ENCODE measurements around the gene APP.

The APP gene

GRCh38 chr21:25986928-25987327 is 183.6 kb downstream of the APP start:
- no peaks in the 10 kb centered on the region for H3K36me3 ChIP-seq (ENCODE audit: insufficient read depth, low read length)
- TF ChIP-seq EZH2 (IDR thresholded peaks at IDR 0.05; ENCODE audit: borderline replicate concordance, low read depth, low read length, severe bottlenecking): no peak
- TF ChIP-seq, protein P1, sequence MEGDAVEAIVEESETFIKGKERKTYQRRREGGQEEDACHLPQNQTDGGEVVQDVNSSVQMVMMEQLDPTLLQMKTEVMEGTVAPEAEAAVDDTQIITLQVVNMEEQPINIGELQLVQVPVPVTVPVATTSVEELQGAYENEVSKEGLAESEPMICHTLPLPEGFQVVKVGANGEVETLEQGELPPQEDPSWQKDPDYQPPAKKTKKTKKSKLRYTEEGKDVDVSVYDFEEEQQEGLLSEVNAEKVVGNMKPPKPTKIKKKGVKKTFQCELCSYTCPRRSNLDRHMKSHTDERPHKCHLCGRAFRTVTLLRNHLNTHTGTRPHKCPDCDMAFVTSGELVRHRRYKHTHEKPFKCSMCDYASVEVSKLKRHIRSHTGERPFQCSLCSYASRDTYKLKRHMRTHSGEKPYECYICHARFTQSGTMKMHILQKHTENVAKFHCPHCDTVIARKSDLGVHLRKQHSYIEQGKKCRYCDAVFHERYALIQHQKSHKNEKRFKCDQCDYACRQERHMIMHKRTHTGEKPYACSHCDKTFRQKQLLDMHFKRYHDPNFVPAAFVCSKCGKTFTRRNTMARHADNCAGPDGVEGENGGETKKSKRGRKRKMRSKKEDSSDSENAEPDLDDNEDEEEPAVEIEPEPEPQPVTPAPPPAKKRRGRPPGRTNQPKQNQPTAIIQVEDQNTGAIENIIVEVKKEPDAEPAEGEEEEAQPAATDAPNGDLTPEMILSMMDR (IDR thresholded peaks at IDR 0.05; ENCODE audit: borderline replicate concordance, extremely low read depth, low read length, poor library complexity, severe bottlenecking): no peak
- no peaks in the 10 kb centered on the region for H3K4me1 ChIP-seq (ENCODE audit: insufficient read depth, low read length)
- no peaks in the 10 kb centered on the region for H3K9me3 ChIP-seq (ENCODE audit: insufficient read depth, low read length, severe bottlenecking)
- H3K27ac ChIP-seq (ENCODE audit: low read length): no peak overlapping the region
- no peak overlapping the region for H3K4me2 ChIP-seq (ENCODE audit: insufficient read depth, low read length)
- DNase-seq (no peak), ATAC-seq (ENCODE audit: insufficient read depth, low read depth) (no peak)
- no peak overlapping the region for H3K4me3 ChIP-seq (ENCODE audit: low read depth in 1 of 2, low read length in 2 of 2)
- no peak overlapping the region for H3K9ac ChIP-seq (ENCODE audit: low read depth, low read length)
- H3K79me2 ChIP-seq (ENCODE audit: insufficient read depth, low read length): no peaks in the 10 kb centered on the region
- H2AFZ ChIP-seq (ENCODE audit: low read depth, low read length): no peak overlapping the region
- no peaks in the 10 kb centered on the region for H3K27me3 ChIP-seq (ENCODE audit: insufficient read depth, low read length, poor library complexity)
- no peaks in the 10 kb centered on the region for H4K20me1 ChIP-seq (ENCODE audit: insufficient read depth, low read length)

DNA sequence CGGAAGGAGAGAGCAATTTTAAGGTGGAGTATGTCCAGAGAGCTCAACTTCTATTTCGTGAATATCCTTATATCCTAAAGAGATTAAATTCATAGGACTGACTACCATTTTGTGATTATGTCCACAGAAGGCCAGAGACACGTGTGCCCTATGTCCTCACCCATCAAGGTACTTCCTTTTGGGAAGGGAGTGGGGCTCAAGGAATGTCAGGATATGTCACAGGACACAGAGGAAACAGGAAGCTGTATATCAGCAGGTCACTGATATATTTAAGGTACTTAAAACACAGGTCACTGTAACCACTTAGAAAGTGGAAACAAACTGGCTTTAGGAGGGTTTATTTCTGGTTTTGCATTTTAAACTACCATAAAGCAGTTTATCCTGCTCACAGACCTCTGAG is 184.6 kb downstream of the APP start:
- Histone ChIP-seq H3K79me2 (ENCODE audit: insufficient read depth, low read length) (no peaks in the 10 kb centered on the region), H3K9ac (ENCODE audit: low read depth, low read length) (no peak overlapping the region), H3K4me3 (ENCODE audit: low read depth in 1 of 2, low read length in 2 of 2) (no peak overlapping the region), H3K4me1 (ENCODE audit: insufficient read depth, low read length) (no peaks in the 10 kb centered on the region), H4K20me1 (ENCODE audit: insufficient read depth, low read length) (no peaks in the 10 kb centered on the region), H3K27ac (ENCODE audit: low read length) (no peak overlapping the region), H3K27me3 (ENCODE audit: insufficient read depth, low read length, poor library complexity) (no peaks in the 10 kb centered on the region), H3K36me3 (ENCODE audit: insufficient read depth, low read length) (no peaks in the 10 kb centered on the region), H3K9me3 (ENCODE audit: insufficient read depth, low read length, severe bottlenecking) (no peaks in the 10 kb centered on the region), H3K4me2 (ENCODE audit: insufficient read depth, low read length) (no peak overlapping the region), H2AFZ (ENCODE audit: low read depth, low read length) (no peak overlapping the region)
- TF ChIP-seq, protein P1 (IDR thresholded peaks at IDR 0.05; ENCODE audit: borderline replicate concordance, extremely low read depth, low read length, poor library complexity, severe bottlenecking): no peak
- no peak for TF ChIP-seq EZH2 (IDR thresholded peaks at IDR 0.05; ENCODE audit: borderline replicate concordance, low read depth, low read length, severe bottlenecking)
- DNase-seq: no peak
- ATAC-seq (ENCODE audit: insufficient read depth, low read depth): no peak

DNA sequence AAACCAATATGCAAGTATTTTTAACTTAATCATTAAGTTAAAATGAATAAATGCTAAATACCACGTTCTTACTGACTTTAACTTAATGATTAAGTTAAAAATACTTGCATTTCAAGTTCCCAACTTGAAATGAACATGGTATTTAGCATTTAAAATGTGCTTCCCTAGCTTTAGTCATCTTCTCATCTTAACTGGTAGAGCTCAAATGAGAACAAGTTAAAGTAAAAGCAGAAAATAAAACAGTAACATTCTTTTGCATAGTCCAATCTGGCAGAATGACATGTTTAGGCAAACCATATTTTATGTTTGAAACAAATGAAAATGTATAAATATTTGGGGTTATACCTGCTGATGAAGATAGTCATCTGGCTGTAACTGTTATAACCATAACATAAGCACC is 186.0 kb downstream of the APP start:
- no peak for TF ChIP-seq EZH2 (IDR thresholded peaks at IDR 0.05; ENCODE audit: borderline replicate concordance, low read depth, low read length, severe bottlenecking)
- TF ChIP-seq, protein P1 (IDR thresholded peaks at IDR 0.05; ENCODE audit: borderline replicate concordance, extremely low read depth, low read length, poor library complexity, severe bottlenecking): no peak
- H3K36me3 ChIP-seq (ENCODE audit: insufficient read depth, low read length): no peaks in the 10 kb centered on the region
- H3K9me3 ChIP-seq (ENCODE audit: insufficient read depth, low read length, severe bottlenecking): no peaks in the 10 kb centered on the region
- no peak overlapping the region for H3K9ac ChIP-seq (ENCODE audit: low read depth, low read length)
- H4K20me1 ChIP-seq (ENCODE audit: insufficient read depth, low read length): no peaks in the 10 kb centered on the region
- ATAC-seq (ENCODE audit: insufficient read depth, low read depth) (no peak), DNase-seq (no peak)
- H3K27ac ChIP-seq (ENCODE audit: low read length): no peak overlapping the region
- no peak overlapping the region for H3K4me3 ChIP-seq (ENCODE audit: low read depth in 1 of 2, low read length in 2 of 2)
- no peaks in the 10 kb centered on the region for H3K27me3 ChIP-seq (ENCODE audit: insufficient read depth, low read length, poor library complexity)
- H2AFZ ChIP-seq (ENCODE audit: low read depth, low read length): no peak overlapping the region
- no peaks in the 10 kb centered on the region for H3K4me1 ChIP-seq (ENCODE audit: insufficient read depth, low read length)
- H3K4me2 ChIP-seq (ENCODE audit: insufficient read depth, low read length): no peak overlapping the region
- no peaks in the 10 kb centered on the region for H3K79me2 ChIP-seq (ENCODE audit: insufficient read depth, low read length)

DNA sequence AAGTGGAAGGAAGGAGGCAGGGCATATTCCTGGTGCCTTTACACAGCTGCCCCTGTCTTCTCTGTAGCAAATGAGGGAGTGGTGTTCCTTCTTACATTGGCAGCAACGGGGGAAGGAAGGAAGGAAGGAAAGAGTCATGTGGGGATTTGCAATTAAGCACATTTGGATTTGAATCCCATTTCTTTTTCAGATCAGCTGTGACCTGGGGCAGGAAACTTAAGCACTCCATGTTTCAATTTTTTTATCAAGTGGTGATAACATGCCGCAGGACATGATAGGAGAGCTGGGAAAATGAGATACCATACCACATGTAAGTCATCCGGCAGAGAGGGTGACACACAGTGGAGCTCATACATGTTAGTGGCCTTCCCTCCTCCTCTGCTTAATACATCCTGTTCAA is 186.8 kb downstream of the APP start:
- Histone ChIP-seq H3K36me3 (ENCODE audit: insufficient read depth, low read length) (no peaks in the 10 kb centered on the region), H3K9me3 (ENCODE audit: insufficient read depth, low read length, severe bottlenecking) (no peaks in the 10 kb centered on the region), H3K4me2 (ENCODE audit: insufficient read depth, low read length) (no peak overlapping the region), H4K20me1 (ENCODE audit: insufficient read depth, low read length) (no peaks in the 10 kb centered on the region), H3K27ac (ENCODE audit: low read length) (no peak overlapping the region), H2AFZ (ENCODE audit: low read depth, low read length) (no peak overlapping the region), H3K79me2 (ENCODE audit: insufficient read depth, low read length) (no peaks in the 10 kb centered on the region), H3K4me1 (ENCODE audit: insufficient read depth, low read length) (no peaks in the 10 kb centered on the region), H3K9ac (ENCODE audit: low read depth, low read length) (no peak overlapping the region), H3K27me3 (ENCODE audit: insufficient read depth, low read length, poor library complexity) (no peaks in the 10 kb centered on the region), H3K4me3 (ENCODE audit: low read depth in 1 of 2, low read length in 2 of 2) (no peak overlapping the region)
- ATAC-seq (ENCODE audit: insufficient read depth, low read depth) (no peak), DNase-seq (no peak)
- TF ChIP-seq, protein P1 (IDR thresholded peaks at IDR 0.05; ENCODE audit: borderline replicate concordance, extremely low read depth, low read length, poor library complexity, severe bottlenecking): no peak
- TF ChIP-seq EZH2 (IDR thresholded peaks at IDR 0.05; ENCODE audit: borderline replicate concordance, low read depth, low read length, severe bottlenecking): no peak
